Keratinocyte (primary cell): Measurements from ENCODE around the gene NOP16.

ENCODE experiments used
- EZH2 ChIP-seq: IDR thresholded peaks from one replicate; pipeline ENCODE4 v1.6.1; 2012; ENCODE audit warnings: inconsistent platforms, mild to moderate bottlenecking, low read length, moderate library complexity
- TF ChIP-seq, protein P1 (sequence below), 3 experiments: IDR thresholded peaks in 1 of 3; conservative IDR thresholded peaks in 1 of 3; optimal IDR thresholded peaks in 1 of 3; 2 replicates in 2 of 3; 3 replicates in 1 of 3; pipeline versions ENCODE3 to v1.5.1; 2011; ENCODE audit warnings: low read length in 3 of 3, mild to moderate bottlenecking in 3 of 3, moderate library complexity in 2 of 3, control low read depth in 1 of 3, inconsistent platforms in 1 of 3; ENCODE audit not compliant: insufficient read depth in 2 of 3; ENCODE audit errors: extremely low read depth in 1 of 3

DNA sequence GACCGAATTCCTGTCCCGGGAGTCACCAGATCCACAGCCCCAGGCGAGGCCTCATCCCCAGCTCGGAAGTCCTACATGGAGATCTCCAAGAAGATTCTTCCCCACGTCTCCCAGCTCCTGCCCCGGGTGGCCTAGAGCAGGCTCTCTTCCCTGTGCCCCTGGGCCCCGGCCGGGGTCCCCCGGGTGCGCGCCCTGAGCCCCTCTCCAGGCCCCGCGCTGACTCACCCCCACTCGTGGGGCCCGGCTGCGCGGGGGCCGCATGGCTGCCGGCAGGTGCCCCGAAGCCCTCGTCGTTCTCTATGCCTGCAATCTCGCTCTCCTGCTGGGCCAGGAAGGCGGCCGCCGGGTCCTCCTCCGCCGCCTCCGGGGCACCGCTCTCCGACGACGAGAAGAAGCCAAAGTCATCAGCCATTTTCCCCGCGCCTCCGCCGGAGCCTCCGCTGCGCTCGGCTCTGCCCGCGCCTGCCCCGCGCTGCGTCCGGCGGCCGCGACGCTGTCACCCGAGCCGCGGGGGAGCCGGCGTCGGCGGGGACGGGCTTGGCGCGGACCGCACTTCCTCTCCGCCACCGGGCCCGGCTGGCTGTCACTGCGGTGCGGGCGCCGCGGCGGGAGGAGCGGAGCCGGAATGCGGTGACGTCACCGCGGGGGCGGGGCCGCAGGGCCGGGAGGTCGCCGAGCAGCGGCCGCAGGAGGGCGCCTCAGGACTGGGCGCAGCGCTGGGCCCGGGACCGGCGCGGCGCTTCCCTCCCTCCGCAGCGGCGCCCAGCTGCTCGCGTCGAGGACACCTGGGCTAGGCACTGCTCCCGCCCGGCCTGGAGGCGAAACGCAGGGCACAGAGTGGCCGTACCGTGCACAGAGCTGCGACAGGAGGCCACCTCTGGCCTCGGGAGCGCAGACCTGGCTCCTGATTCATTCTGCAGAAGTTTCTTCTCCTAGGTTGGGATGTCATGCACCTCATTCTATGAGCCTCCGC is 27.8 kb upstream of the NOP16 start, which contains the start of gene CLTB:
- TF ChIP-seq, protein P1, sequence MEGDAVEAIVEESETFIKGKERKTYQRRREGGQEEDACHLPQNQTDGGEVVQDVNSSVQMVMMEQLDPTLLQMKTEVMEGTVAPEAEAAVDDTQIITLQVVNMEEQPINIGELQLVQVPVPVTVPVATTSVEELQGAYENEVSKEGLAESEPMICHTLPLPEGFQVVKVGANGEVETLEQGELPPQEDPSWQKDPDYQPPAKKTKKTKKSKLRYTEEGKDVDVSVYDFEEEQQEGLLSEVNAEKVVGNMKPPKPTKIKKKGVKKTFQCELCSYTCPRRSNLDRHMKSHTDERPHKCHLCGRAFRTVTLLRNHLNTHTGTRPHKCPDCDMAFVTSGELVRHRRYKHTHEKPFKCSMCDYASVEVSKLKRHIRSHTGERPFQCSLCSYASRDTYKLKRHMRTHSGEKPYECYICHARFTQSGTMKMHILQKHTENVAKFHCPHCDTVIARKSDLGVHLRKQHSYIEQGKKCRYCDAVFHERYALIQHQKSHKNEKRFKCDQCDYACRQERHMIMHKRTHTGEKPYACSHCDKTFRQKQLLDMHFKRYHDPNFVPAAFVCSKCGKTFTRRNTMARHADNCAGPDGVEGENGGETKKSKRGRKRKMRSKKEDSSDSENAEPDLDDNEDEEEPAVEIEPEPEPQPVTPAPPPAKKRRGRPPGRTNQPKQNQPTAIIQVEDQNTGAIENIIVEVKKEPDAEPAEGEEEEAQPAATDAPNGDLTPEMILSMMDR (optimal IDR thresholded peaks at IDR 0.05 in 1 of 3, IDR thresholded peaks at IDR 0.05 in 1 of 3, conservative IDR thresholded peaks at IDR 0.05 in 1 of 3; ENCODE audit: extremely low read depth in 1 of 3, insufficient read depth in 2 of 3, low read length in 3 of 3): peak in 2 of 3 experiments; percentile 64 to 87
- TF ChIP-seq EZH2: no peak
